GM12865 (cell line): ENCODE results near the gene ARHGEF12.
A peak's percentile ranks its signal among the peaks of the same experiment; 100 is the strongest.

Experiments used
- DNase-seq: peaks from one replicate; pipeline ENCODE4 v3.0.0; 2010; ENCODE audit warnings: low read depth
- H3K4me3 ChIP-seq: 2 replicates; pipeline ENCODE4 v1.5.1; 2011; ENCODE audit warnings: mild to moderate bottlenecking, low read depth, low read length, control low read depth
- TF ChIP-seq, protein P1 (sequence below): IDR thresholded peaks from 2 replicates; pipeline ENCODE4 v1.5.1; 2011; ENCODE audit warnings: low read length, control low read depth, low read depth, inconsistent platforms; ENCODE audit not compliant: insufficient read depth; ENCODE audit errors: missing control alignments

The ARHGEF12 gene

DNA sequence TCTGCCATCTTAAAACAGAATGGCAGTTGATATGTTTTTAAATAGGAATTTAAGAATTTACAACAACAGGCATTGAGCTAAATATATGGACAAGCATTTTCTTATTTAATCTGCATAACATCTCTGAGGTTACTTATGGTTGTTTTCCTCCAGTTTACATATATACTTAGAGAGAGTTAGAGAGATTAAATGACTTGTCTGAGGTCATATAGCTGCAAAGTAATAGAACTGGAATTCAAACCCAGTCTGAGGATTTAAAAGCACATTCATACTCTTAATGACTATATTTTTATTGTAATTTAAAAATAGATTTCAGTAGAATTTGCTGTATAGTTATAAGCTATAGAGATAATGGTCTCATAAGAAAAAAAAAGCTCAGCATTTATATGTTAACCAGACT lies 93.9 kb downstream of the ARHGEF12 start:
- no peak overlapping the region for H3K4me3 ChIP-seq
- TF ChIP-seq, protein P1, sequence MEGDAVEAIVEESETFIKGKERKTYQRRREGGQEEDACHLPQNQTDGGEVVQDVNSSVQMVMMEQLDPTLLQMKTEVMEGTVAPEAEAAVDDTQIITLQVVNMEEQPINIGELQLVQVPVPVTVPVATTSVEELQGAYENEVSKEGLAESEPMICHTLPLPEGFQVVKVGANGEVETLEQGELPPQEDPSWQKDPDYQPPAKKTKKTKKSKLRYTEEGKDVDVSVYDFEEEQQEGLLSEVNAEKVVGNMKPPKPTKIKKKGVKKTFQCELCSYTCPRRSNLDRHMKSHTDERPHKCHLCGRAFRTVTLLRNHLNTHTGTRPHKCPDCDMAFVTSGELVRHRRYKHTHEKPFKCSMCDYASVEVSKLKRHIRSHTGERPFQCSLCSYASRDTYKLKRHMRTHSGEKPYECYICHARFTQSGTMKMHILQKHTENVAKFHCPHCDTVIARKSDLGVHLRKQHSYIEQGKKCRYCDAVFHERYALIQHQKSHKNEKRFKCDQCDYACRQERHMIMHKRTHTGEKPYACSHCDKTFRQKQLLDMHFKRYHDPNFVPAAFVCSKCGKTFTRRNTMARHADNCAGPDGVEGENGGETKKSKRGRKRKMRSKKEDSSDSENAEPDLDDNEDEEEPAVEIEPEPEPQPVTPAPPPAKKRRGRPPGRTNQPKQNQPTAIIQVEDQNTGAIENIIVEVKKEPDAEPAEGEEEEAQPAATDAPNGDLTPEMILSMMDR, result no peak
- no peak for DNase-seq

DNA sequence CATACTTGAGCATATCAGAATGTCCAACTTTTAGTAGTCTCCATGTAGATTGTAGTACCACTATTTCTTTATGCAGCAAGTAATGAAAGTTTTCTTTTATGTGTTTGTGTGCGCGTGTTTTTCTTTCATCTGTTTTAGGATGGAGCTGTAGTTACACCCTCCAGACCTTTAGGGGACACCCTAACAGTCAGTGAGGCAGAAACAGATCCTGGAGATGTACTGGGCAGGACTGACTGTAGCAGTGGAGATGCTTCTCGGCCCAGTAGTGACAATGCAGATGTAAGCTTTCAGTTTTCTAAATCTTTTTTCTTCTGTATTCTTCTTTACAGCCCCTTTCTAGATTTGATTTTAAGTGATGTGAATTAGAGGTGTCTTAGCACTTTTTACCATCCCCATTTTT lies 95.4 kb downstream of the ARHGEF12 start:
- no peak overlapping the region for H3K4me3 ChIP-seq
- TF ChIP-seq, protein P1, result no peak
- peak; percentile 7 for DNase-seq

DNA sequence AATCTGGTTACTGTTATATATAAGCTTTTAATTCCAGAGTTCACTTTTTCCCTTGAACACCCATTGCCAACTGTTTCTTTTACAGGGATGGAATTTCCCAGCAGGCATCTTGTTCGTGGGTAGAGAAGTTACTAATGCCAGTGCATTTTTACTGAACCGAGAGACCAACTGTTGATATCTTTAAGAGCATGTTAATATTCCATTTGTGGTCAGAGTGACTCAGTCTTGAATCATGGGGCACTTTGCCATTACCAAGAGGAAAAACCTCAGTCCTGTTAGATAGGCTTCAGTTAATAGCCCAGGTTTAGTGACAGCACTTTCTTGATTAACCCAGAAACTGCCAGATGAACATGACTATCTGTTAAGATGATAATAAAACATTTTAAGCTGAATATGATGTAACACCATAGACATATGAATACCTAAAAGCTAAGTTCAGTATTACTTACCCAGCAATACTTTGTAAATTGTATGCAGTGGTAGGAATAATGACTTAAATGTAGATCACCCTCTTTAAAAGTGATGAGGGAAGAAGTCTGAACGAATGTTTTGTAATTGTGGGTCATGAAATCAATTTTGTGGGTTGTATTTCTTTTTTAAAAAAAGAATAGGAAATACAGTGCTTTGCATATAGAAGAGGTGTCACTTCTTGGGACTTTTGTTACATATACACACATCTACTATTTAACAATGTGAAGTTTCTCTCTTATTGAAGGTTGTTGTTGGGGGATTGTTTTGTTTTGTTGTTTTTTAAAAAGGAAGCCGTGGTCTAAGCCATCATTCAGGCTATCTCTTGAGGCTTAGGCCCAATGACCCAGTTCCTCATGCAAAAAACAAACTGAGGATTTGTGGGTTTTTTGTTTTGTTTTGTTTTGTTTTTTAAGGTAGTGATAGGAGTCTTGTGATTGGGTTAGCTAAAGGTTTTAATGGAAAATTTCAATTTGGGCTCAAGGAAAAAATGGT lies 96.1 kb downstream of the ARHGEF12 start:
- TF ChIP-seq, protein P1, result no peak
- H3K4me3 ChIP-seq, result no peak overlapping the region
- DNase-seq, result peak; percentile 40

DNA sequence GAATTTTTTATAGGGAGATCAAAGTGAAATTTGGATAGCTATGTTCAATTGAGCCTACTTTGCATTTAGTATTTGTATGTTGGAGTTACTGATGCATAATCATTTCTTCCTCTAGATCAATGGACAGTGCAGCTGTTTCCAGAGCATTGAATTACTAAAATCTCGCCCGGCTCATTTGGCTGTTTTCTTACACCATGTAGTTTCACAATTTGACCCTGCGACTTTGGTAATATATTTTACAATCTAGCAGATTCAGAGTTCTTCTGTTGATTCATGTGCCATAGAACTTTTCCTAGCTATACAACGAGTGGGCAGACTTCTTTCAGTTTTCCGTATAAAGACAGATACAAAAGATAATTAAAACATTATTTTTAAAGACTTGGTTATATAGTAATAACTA lies 105.4 kb downstream of the ARHGEF12 start:
- H3K4me3 ChIP-seq, result no peak overlapping the region
- TF ChIP-seq, protein P1, result no peak
- DNase-seq, result no peak

DNA sequence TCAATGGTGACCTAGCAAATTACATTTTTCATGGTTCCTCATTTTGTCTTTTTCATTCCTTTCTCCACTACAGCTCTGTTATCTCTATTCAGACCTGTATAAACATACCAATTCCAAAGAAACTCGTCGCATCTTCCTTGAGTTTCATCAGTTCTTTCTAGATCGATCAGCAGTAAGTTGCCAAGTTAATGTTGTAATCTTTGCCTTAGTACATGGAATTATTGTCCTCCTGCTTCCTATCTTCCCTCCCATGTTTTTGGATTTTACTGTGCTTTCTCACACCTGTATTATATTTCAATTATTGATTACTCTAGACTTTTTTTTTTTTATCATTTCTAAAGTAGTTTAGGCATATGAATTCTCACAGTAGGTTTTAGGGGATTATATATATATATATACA lies 105.8 kb downstream of the ARHGEF12 start:
- DNase-seq, result no peak
- no peak overlapping the region for H3K4me3 ChIP-seq
- TF ChIP-seq, protein P1, result no peak

DNA sequence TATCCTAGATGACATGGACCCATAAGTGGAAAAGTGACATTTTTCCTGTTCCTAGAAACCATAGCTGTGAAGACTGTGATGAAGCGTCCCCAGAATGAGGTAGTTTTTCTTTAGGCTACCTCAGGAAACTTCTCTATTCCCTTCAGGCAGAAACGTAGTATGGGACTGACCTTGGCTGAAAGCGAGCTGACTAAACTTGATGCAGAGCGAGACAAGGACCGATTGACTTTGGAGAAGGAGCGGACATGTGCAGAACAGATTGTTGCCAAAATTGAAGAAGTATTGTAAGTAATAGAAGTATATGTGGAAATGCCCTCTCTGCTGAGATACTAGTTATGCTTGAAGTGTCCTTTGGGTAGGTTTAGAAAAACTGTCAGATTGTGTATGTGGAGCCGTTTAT lies 110.6 kb downstream of the ARHGEF12 start:
- H3K4me3 ChIP-seq, result no peak overlapping the region
- TF ChIP-seq, protein P1, result no peak
- no peak for DNase-seq
